GM21360 (cell line): ENCODE data around the gene GPC5.
"Not testable (repeated sequence)": the region's sequence is repeated elsewhere in the genome, so short reads cannot be mapped to it uniquely, and the experiment has no call there.

Source experiments
- ATAC-seq: cut with Tn5 transposase; IDR thresholded peaks from one replicate; pipeline ENCODE4 v1.9.1; 2021; ENCODE audit warnings: mild to moderate bottlenecking, moderate library complexity; ENCODE audit not compliant: unreplicated experiment

GPC5 gene

DNA sequence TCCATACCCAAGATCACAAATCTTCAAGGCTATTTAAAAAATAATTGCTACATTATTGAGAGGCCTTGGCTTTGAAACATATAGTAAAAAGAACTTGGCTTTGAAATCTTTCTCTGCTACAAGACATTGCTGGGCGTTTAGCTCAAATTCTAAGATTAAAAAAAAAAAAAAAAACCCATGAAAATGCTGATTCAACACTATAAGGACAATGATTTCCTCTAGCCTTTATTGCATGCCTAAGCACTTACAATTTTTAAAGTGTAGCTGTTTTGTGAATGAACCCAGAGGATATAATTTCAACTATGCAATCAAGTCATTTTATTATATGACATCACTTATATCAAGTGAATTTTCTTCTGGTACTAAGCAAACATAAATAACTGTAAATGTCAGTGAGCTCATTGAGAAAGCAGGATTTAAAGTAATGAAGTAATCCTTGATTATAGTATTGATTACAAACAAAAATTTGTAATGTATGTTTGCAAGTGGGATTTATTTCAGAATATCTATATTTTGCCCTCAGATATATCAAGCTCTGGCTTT is 1488.2 kb downstream of the GPC5 start:
- no peak for ATAC-seq

- ATAC-seq = no peak
These were observed 1496.0 kb downstream of the GPC5 start for GRCh38 chr13:92894447-92894846.

GRCh38 chr13:92896842-92897241 is 1498.4 kb downstream of the GPC5 start:
- ATAC-seq = no peak

GRCh38 chr13:92898946-92899345 is 1500.5 kb downstream of the GPC5 start:
- not testable (repeated sequence) for ATAC-seq

- ATAC-seq = no peak
These were observed 1502.0 kb downstream of the GPC5 start for GRCh38 chr13:92900446-92900845.

DNA sequence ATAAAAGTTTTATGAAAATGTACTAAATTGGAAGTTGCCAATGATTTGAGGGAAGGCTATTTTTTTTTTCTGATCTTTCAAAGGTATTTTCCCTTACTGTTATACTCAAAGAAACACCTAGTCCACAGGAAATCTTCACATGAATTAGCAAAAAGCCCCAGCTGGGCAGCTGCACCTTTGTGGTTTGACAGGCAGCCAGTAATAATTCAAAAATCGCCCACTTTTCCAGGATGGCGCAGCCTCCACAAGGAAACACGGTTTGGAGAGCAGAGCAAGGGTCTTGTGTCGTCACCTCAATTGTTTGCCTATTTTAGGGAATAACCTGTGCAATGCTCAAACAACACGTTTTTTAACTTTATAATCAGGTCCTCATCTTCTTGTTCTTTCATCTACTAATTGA is 1503.3 kb downstream of the GPC5 start:
- ATAC-seq = no peak

- no peak for ATAC-seq
These were observed 1514.2 kb downstream of the GPC5 start for GRCh38 chr13:92912629-92913028.

DNA sequence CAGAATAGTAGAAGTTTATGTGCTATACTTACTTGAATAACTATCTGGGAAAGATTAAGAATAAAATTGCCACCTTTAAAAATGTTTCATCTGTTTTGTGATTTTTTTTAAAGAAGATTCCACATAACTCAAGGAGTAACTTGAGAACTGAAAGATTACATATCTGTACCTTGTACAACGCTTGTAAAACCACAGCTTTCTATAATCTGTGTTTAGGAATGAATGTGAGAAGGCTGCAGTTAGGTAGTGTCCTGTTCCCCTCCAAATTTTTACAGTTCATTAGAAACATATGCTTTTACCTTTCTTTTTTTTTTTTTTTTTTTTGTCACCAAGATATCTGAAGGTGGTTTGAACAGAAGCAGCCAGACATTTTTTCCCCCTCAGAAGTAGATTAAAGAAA is 1515.4 kb downstream of the GPC5 start:
- ATAC-seq = no peak
